ENCODE results near the gene ATP2A3. TPM values are rescaled to one million over a fixed set of nuclear protein-coding genes. Genes with fewer than 3 reads are reported as not detected.

The ATP2A3 gene
- total RNA-seq, 1 experiment from 2014 or later: 13.3 TPM

- Histone ChIP-seq H3T11ph (ENCODE audit: low read length) (no peak overlapping the region), H3K4ac (ENCODE audit: low read depth, low read length) (no peak overlapping the region), H3K9ac (ENCODE audit: extremely low read depth, insufficient read length, low read length) (no peak overlapping the region), H4K91ac (ENCODE audit: insufficient read length, low read depth, low read length) (no peak overlapping the region), H3K79me2 (ENCODE audit: insufficient read depth, low read length) (no peaks in the 10 kb centered on the region), H4K20me1 (ENCODE audit: control insufficient read depth, insufficient read depth, insufficient read length) (no peaks in the 10 kb centered on the region), H2BK120ac (ENCODE audit: low read depth, low read length, poor library complexity, severe bottlenecking) (no peak overlapping the region), H4K8ac (replicated peaks; ENCODE audit: insufficient read length, low read depth, low read length) (no peak overlapping the region), H3K23me2 (ENCODE audit: insufficient read length, low read depth, low read length, poor library complexity, severe bottlenecking) (peaks cover 6% of the 10 kb centered on the region), H2AFZ (ENCODE audit: low read length) (no peak overlapping the region), H3K14ac (ENCODE audit: insufficient read depth, low read length) (no peak overlapping the region), H2BK15ac (ENCODE audit: low read depth, low read length) (no peak overlapping the region), H3K56ac (ENCODE audit: insufficient read length, low read depth, low read length) (no peak overlapping the region), H2BK5ac (ENCODE audit: insufficient read length, low read length) (no peak overlapping the region), H3K18ac (ENCODE audit: insufficient read length, low read depth, low read length) (no peak overlapping the region), H2BK20ac (ENCODE audit: low read depth, low read length, poor library complexity, severe bottlenecking) (no peak overlapping the region), H3K79me1 (ENCODE audit: insufficient read depth, low read depth, low read length, poor library complexity, severe bottlenecking) (no peaks in the 10 kb centered on the region), H3K9me3 (ENCODE audit: control insufficient read depth, low read depth, low read length) (no peaks in the 10 kb centered on the region), H3K23ac (ENCODE audit: insufficient read length, low read depth, low read length) (no peak overlapping the region), H2BK12ac (ENCODE audit: insufficient read length, low read depth, low read length) (no peak overlapping the region), H4K5ac (ENCODE audit: insufficient read length, low read depth, low read length) (no peak overlapping the region), H3K4me2 (ENCODE audit: insufficient read depth, insufficient read length, low read length) (no peak overlapping the region), H3K27ac (ENCODE audit: insufficient read length, low read depth, low read length) (no peak overlapping the region), H3K4me1 (ENCODE audit: insufficient read depth, low read length) (peaks cover 2% of the 10 kb centered on the region; the same call in 1 of the 2 replicates), H3K27me3 (ENCODE audit: insufficient read depth, low read length) (no peaks in the 10 kb centered on the region; the same call in 1 of the 2 replicates), H2AK5ac (ENCODE audit: insufficient read length, low read length) (no peak overlapping the region)
- H3K27ac Mint-ChIP-seq: peak overlapping the region in 1 of 3 experiments; percentile 63; a peak in 1 of 7 replicates
- no peaks in the 10 kb centered on the region for H3K9me3 Mint-ChIP-seq
- H3K36me3 Mint-ChIP-seq (ENCODE audit: insufficient read depth in 1 of 3, low read depth in 3 of 3): no peaks in the 10 kb centered on the region
- WGBS (ENCODE audit: extremely low coverage, insufficient read length, low lambda C conversion rate): no CpG with 5 or more reads among the region's 15 CpGs
- no peak for DNase-seq
- H3K27me3 Mint-ChIP-seq (ENCODE audit: low read depth): peaks cover 10% of the 10 kb centered on the region
- no peak overlapping the region for H3K4me3 Mint-ChIP-seq
- H3K4me1 Mint-ChIP-seq: peaks cover 16 to 19% of the 10 kb centered on the region in 2 experiments
- TF ChIP-seq, protein P1, sequence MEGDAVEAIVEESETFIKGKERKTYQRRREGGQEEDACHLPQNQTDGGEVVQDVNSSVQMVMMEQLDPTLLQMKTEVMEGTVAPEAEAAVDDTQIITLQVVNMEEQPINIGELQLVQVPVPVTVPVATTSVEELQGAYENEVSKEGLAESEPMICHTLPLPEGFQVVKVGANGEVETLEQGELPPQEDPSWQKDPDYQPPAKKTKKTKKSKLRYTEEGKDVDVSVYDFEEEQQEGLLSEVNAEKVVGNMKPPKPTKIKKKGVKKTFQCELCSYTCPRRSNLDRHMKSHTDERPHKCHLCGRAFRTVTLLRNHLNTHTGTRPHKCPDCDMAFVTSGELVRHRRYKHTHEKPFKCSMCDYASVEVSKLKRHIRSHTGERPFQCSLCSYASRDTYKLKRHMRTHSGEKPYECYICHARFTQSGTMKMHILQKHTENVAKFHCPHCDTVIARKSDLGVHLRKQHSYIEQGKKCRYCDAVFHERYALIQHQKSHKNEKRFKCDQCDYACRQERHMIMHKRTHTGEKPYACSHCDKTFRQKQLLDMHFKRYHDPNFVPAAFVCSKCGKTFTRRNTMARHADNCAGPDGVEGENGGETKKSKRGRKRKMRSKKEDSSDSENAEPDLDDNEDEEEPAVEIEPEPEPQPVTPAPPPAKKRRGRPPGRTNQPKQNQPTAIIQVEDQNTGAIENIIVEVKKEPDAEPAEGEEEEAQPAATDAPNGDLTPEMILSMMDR (conservative IDR thresholded peaks at IDR 0.05): no peak
Measured at GRCh38 chr17:3896108-3896967, 67.9 kb downstream of the ATP2A3 start.

Data from H9 (cell line).